T-helper 1 cell (primary cell): ENCODE measurements around the gene TFDP1.

Source experiments
- DNase-seq, 5 donors: peaks; one replicate each; pipeline ENCODE4 v3.0.0-alpha.2; 2012 to 2020

TFDP1 gene

GRCh38 chr13:113601166-113602070, 16.9 kb downstream of the TFDP1 start:
- no peak for DNase-seq

- DNase-seq = no peak
These were observed 17.9 kb downstream of the TFDP1 start for GRCh38 chr13:113602291-113602988.

GRCh38 chr13:113603116-113603710, 18.7 kb downstream of the TFDP1 start:
- DNase-seq = no peak

- DNase-seq = no peak
These were observed 19.6 kb downstream of the TFDP1 start for GRCh38 chr13:113604186-113604585.

GRCh38 chr13:113605461-113605860, 20.9 kb downstream of the TFDP1 start:
- DNase-seq = no peak

GRCh38 chr13:113605866-113606438, 21.4 kb downstream of the TFDP1 start:
- no peak for DNase-seq

GRCh38 chr13:113607056-113607888, 22.7 kb downstream of the TFDP1 start:
- DNase-seq = no peak

- DNase-seq = no peak
These were observed 23.5 kb downstream of the TFDP1 start for GRCh38 chr13:113607889-113608635.

- no peak for DNase-seq
These were observed 24.5 kb downstream of the TFDP1 start for GRCh38 chr13:113608967-113609533.

GRCh38 chr13:113609616-113610015, 25.1 kb downstream of the TFDP1 start:
- no peak for DNase-seq

- no peak for DNase-seq
These were observed 25.7 kb downstream of the TFDP1 start for GRCh38 chr13:113610266-113610665.

GRCh38 chr13:113611996-113612395, 27.4 kb downstream of the TFDP1 start:
- DNase-seq = no peak

- DNase-seq = no peak
These were observed 28.1 kb downstream of the TFDP1 start for GRCh38 chr13:113612607-113613006.

GRCh38 chr13:113613789-113614379, 29.3 kb downstream of the TFDP1 start:
- DNase-seq = no peak

- no peak for DNase-seq
These were observed 31.8 kb downstream of the TFDP1 start for GRCh38 chr13:113616281-113616906.

- no peak for DNase-seq
These were observed 32.6 kb downstream of the TFDP1 start for GRCh38 chr13:113616991-113617749.

- no peak for DNase-seq
These were observed 33.4 kb downstream of the TFDP1 start for GRCh38 chr13:113617961-113618360.

GRCh38 chr13:113618455-113618854, 33.9 kb downstream of the TFDP1 start:
- DNase-seq = no peak

GRCh38 chr13:113620036-113620796, 35.7 kb downstream of the TFDP1 start:
- DNase-seq = no peak
